ENCODE measurements around the gene SIL1. TPM values are rescaled to one million over a fixed set of nuclear protein-coding genes. Genes with fewer than 3 reads are reported as not detected.

SIL1 gene
- total and polyA plus RNA-seq, 2 donors (not counting 3 experiments of a cell fraction or from before 2014, with no cell fraction given), result 47.6 to 67.2 TPM

GRCh38 chr5:139004374-139005307 lies 193.5 kb downstream of the SIL1 start:
- no peak overlapping the region for H3K4me3 ChIP-seq (replicated peaks in 1 of 3; ENCODE audit: insufficient read depth in 1 of 3, low read depth in 1 of 3, low read length in 3 of 3)
- H3K27me3 ChIP-seq (ENCODE audit: control insufficient read depth in 2 of 2, insufficient read depth in 2 of 2, low read length in 2 of 2), result no peaks in the 10 kb centered on the region
- dilution Hi-C loops (cut with MboI; ENCODE audit: extremely low pct_ligation_motif_present, low sequenced_read_pairs), result no loop called here
- BruUV-seq (replicated peaks), result no TSS peak
- CTCF ChIA-PET, result interaction anchor here (0.5 kb wide), 1 partner anchor 188 kb away, joined by 3 read pairs; no protein-coding TSS in a partner anchor
- no peaks in the 10 kb centered on the region for H3K79me2 ChIP-seq (ENCODE audit: control insufficient read depth, insufficient read depth, low read length)
- intact Hi-C loops (cut with micrococcal nuclease), result no loop called here
- H3K9me1 ChIP-seq (replicated peaks; ENCODE audit: control insufficient read depth, extremely low read depth, insufficient read depth, low read length), result no peaks in the 10 kb centered on the region
- FAIRE-seq, result no peak
- no peaks in the 10 kb centered on the region for H3K4me1 ChIP-seq (ENCODE audit: control insufficient read depth, extremely low read depth, insufficient read depth, low read length)
- no peak for TF ChIP-seq POLR2AphosphoS5 (IDR thresholded peaks at IDR 0.05; ENCODE audit: insufficient read depth, low read depth, low read length)
- no peak for TF ChIP-seq MYC (IDR thresholded peaks at IDR 0.05; ENCODE audit: low read depth, low read length)
- no peak for DNase-seq (ENCODE audit: low read depth, low spot score)
- no peak overlapping the region for H3K9ac ChIP-seq (replicated peaks; ENCODE audit: extremely low read depth, insufficient read depth, low read length)
- H3K36me3 ChIP-seq (ENCODE audit: control insufficient read depth in 2 of 2, extremely low read depth in 1 of 2, insufficient read depth in 2 of 2, low read length in 2 of 2), result no peaks in the 10 kb centered on the region
- no peak overlapping the region for H3K4me2 ChIP-seq (ENCODE audit: insufficient read depth, low read length)
- H2AFZ ChIP-seq (ENCODE audit: low read depth, low read length), result no peak overlapping the region
- POLR2A ChIA-PET, result no interaction called here
- H3K9me3 ChIP-seq (replicated peaks; ENCODE audit: control insufficient read depth, insufficient read depth, low read length), result no peaks in the 10 kb centered on the region
- no peaks in the 10 kb centered on the region for H4K20me1 ChIP-seq (replicated peaks; ENCODE audit: control insufficient read depth, extremely low read depth, insufficient read depth, low read length)
- no peak overlapping the region for H3K27ac ChIP-seq (ENCODE audit: insufficient read depth, low read depth, low read length)

GRCh38 chr5:138999674-139000073 lies 198.5 kb downstream of the SIL1 start:
- dilution Hi-C loops (cut with MboI; ENCODE audit: extremely low pct_ligation_motif_present, low sequenced_read_pairs), result no loop called here
- Histone ChIP-seq H3K9me3 (replicated peaks; ENCODE audit: control insufficient read depth, insufficient read depth, low read length) (no peaks in the 10 kb centered on the region), H3K9me1 (replicated peaks; ENCODE audit: control insufficient read depth, extremely low read depth, insufficient read depth, low read length) (no peaks in the 10 kb centered on the region), H3K27me3 (ENCODE audit: control insufficient read depth in 2 of 2, insufficient read depth in 2 of 2, low read length in 2 of 2) (no peaks in the 10 kb centered on the region), H3K4me1 (ENCODE audit: control insufficient read depth, extremely low read depth, insufficient read depth, low read length) (no peaks in the 10 kb centered on the region), H3K36me3 (ENCODE audit: control insufficient read depth in 2 of 2, extremely low read depth in 1 of 2, insufficient read depth in 2 of 2, low read length in 2 of 2) (no peaks in the 10 kb centered on the region), H3K4me2 (ENCODE audit: insufficient read depth, low read length) (no peak overlapping the region), H3K79me2 (ENCODE audit: control insufficient read depth, insufficient read depth, low read length) (no peaks in the 10 kb centered on the region), H3K27ac (ENCODE audit: insufficient read depth, low read depth, low read length) (no peak overlapping the region), H2AFZ (ENCODE audit: low read depth, low read length) (no peak overlapping the region), H3K4me3 (replicated peaks in 1 of 3; ENCODE audit: insufficient read depth in 1 of 3, low read depth in 1 of 3, low read length in 3 of 3) (no peak overlapping the region), H4K20me1 (replicated peaks; ENCODE audit: control insufficient read depth, extremely low read depth, insufficient read depth, low read length) (no peaks in the 10 kb centered on the region), H3K9ac (replicated peaks; ENCODE audit: extremely low read depth, insufficient read depth, low read length) (no peak overlapping the region)
- DNase-seq (ENCODE audit: low read depth, low spot score) (no peak), FAIRE-seq (no peak)
- intact Hi-C loops (cut with micrococcal nuclease), result no loop called here
- no TSS peak for BruUV-seq (replicated peaks)
- POLR2A ChIA-PET, result no interaction called here
- no peak for TF ChIP-seq POLR2AphosphoS5 (IDR thresholded peaks at IDR 0.05; ENCODE audit: insufficient read depth, low read depth, low read length)
- CTCF ChIA-PET, result interaction anchor here (1.0 kb wide), 1 partner anchor 15 kb away, joined by 3 read pairs; no protein-coding TSS in a partner anchor
